OCI-LY3 (cell line): ENCODE measurements around the gene TRIM44.

Source experiments
- EZH2phosphoT487 ChIP-seq: fragments of 200-600 bp; shearing (Covaris generic); IDR thresholded peaks from 2 replicates; pipeline ENCODE4 v1.6.1; 2018; ENCODE audit warnings: antibody characterized with exemption, mixed run types, low read depth
- TF ChIP-seq, protein P1 (sequence below): fragments of 200-600, 300-600 bp; sonication (generic); IDR thresholded peaks from 2 replicates; pipeline ENCODE4 v1.5.1; 2014; ENCODE audit warnings: antibody characterized with exemption, low read length, low read depth

DNA sequence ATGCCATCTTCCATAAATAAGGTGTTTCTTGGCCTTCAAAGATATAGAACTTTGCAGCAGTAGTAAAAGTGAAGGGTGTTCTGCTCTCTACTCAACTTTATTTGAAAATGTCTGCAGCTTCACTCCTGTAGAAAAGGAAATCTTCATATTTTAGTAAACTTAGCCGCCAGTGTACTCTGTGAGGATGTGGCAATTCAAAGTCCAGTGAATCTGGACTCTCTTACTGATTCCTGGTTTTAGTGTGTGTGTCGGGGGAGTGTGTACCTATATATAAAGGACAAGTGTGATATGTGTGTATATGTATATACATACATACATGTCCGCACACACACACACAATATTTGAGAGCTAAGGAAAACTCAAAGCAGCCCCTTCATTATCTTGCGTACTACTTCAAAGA lies 147.0 kb downstream of the TRIM44 start:
- TF ChIP-seq, protein P1, sequence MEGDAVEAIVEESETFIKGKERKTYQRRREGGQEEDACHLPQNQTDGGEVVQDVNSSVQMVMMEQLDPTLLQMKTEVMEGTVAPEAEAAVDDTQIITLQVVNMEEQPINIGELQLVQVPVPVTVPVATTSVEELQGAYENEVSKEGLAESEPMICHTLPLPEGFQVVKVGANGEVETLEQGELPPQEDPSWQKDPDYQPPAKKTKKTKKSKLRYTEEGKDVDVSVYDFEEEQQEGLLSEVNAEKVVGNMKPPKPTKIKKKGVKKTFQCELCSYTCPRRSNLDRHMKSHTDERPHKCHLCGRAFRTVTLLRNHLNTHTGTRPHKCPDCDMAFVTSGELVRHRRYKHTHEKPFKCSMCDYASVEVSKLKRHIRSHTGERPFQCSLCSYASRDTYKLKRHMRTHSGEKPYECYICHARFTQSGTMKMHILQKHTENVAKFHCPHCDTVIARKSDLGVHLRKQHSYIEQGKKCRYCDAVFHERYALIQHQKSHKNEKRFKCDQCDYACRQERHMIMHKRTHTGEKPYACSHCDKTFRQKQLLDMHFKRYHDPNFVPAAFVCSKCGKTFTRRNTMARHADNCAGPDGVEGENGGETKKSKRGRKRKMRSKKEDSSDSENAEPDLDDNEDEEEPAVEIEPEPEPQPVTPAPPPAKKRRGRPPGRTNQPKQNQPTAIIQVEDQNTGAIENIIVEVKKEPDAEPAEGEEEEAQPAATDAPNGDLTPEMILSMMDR: no peak
- TF ChIP-seq EZH2phosphoT487: no peak
